Measurements from ENCODE around the gene IL6R.

DNA sequence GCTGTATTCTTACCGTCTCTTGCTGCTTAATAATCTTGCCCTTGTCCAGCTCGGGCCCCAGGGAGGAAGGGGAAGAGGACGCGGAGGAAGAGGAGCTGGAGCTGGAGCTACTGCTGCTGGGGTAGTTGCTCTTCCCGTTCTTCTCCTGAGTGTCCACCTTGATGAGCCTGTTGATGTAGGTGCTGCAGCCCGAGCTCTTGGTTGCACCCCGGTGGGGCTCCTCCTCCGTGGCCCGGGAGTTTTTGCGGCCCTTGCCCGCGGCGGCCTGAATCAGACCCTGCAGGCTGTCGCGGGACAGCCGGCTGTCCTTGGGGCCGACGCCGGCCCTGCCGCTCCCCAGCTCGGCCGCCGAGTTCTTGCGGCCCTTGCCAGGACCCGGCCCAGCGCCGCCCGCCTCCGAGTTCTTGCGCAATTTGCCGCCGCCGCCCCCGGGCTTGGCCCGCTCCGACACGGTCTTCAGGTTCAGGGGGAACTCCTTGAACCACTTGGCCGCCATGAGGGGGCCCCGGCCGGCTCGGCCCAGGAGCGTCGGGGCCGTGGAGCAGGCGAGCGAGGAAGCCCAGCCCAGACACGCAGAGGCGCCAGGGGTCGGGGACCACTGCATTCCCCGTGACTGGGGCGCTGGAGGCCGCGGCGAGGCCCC, 96.4 kb downstream of the IL6R start:
- TF ChIP-seq, protein P1, sequence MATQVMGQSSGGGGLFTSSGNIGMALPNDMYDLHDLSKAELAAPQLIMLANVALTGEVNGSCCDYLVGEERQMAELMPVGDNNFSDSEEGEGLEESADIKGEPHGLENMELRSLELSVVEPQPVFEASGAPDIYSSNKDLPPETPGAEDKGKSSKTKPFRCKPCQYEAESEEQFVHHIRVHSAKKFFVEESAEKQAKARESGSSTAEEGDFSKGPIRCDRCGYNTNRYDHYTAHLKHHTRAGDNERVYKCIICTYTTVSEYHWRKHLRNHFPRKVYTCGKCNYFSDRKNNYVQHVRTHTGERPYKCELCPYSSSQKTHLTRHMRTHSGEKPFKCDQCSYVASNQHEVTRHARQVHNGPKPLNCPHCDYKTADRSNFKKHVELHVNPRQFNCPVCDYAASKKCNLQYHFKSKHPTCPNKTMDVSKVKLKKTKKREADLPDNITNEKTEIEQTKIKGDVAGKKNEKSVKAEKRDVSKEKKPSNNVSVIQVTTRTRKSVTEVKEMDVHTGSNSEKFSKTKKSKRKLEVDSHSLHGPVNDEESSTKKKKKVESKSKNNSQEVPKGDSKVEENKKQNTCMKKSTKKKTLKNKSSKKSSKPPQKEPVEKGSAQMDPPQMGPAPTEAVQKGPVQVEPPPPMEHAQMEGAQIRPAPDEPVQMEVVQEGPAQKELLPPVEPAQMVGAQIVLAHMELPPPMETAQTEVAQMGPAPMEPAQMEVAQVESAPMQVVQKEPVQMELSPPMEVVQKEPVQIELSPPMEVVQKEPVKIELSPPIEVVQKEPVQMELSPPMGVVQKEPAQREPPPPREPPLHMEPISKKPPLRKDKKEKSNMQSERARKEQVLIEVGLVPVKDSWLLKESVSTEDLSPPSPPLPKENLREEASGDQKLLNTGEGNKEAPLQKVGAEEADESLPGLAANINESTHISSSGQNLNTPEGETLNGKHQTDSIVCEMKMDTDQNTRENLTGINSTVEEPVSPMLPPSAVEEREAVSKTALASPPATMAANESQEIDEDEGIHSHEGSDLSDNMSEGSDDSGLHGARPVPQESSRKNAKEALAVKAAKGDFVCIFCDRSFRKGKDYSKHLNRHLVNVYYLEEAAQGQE (IDR thresholded peaks at IDR 0.05; ENCODE audit: insufficient read depth in 1 of 2, low read depth in 2 of 2, low read length in 2 of 2) = no peak
- TF ChIP-seq TAF1 (IDR thresholded peaks at IDR 0.05; ENCODE audit: borderline replicate concordance, insufficient read depth, low read length) = no peak
